B cell (primary cell): ENCODE measurements around the gene DRC1. TPM values are rescaled to one million over a fixed set of nuclear protein-coding genes. Genes with fewer than 3 reads are reported as not detected.

Experiments used
- ATAC-seq: fragments of 200-7000 bp; cut with Tn5 transposase; one replicate; pipeline ENCODE4 v1.10.0; 2021; ENCODE audit warnings: low read depth, mild to moderate bottlenecking, moderate number of reproducible peaks, moderate library complexity
- CTCF ChIA-PET: fragments of 350-600 bp; sonication (Branson Sonifier 250); formaldehyde crosslinking; loops from one replicate; lab custom pipeline; 2021; ENCODE audit warnings: antibody characterized with exemption, inconsistent platforms; lab: Charles Lee
- POLR2A ChIA-PET: fragments of 350-600 bp; sonication (Branson Sonifier 250); formaldehyde crosslinking; loops from one replicate; lab custom pipeline; 2021; ENCODE audit warnings: antibody characterized with exemption; lab: Charles Lee
- DNase-seq: peaks from one replicate; pipeline ENCODE4 v3.0.0; 2013
- H2AFZ ChIP-seq: 2 replicates; pipeline ENCODE4 v1.6.1; 2012; ENCODE audit warnings: mild to moderate bottlenecking, low read depth, low read length; ENCODE audit not compliant: insufficient read depth, poor library complexity, severe bottlenecking
- H3K27ac ChIP-seq, 2 donors: 1 replicate in 1 of 2; 2 replicates in 1 of 2; pipeline ENCODE4 v1.5.1; 2012 to 2013; ENCODE audit warnings: low read length in 2 of 2, mild to moderate bottlenecking in 2 of 2, moderate library complexity in 1 of 2
- H3K27me3 ChIP-seq, 4 experiments: fragments of 200-600 bp in 1 of 4; sonication (generic) in 1 of 4; replicated peaks in 1 of 4; 1 replicate in 2 of 4; 2 replicates in 2 of 4; pipeline versions ENCODE4 v1.6.1 to v1.7.0; 2013 to 2016; ENCODE audit warnings: low read length in 3 of 4, mild to moderate bottlenecking in 2 of 4, mixed read lengths in 1 of 4, moderate library complexity in 1 of 4; ENCODE audit not compliant: insufficient read depth in 4 of 4, control insufficient read depth in 3 of 4; ENCODE audit errors: control extremely low read depth in 1 of 4
- H3K36me3 ChIP-seq, 2 experiments: replicated peaks in 1 of 2; 1 replicate in 1 of 2; 2 replicates in 1 of 2; pipeline versions ENCODE4 v1.6.1 to v1.7.1; 2013; ENCODE audit warnings: low read length in 1 of 2; ENCODE audit not compliant: insufficient read depth in 2 of 2, control insufficient read depth in 1 of 2; ENCODE audit errors: control extremely low read depth in 1 of 2, extremely low read depth in 1 of 2
- H3K4me1 ChIP-seq, 2 donors: fragments of 200-600 bp in 1 of 2; sonication (generic) in 1 of 2; 1 replicate in 1 of 2; 2 replicates in 1 of 2; pipeline versions ENCODE4 v1.5.1 to v1.6.1; 2013 to 2017; ENCODE audit warnings: low read length in 2 of 2; ENCODE audit not compliant: control insufficient read depth in 2 of 2, insufficient read depth in 2 of 2
- H3K4me2 ChIP-seq: replicated peaks from 2 replicates; pipeline ENCODE3; 2012; ENCODE audit warnings: mild to moderate bottlenecking, low read depth, low read length; ENCODE audit not compliant: poor library complexity, severe bottlenecking
- H3K4me3 ChIP-seq, 5 experiments: fragments of 200-600 bp in 1 of 5; sonication (generic) in 1 of 5; 1 replicate in 3 of 5; 2 replicates in 2 of 5; pipeline versions ENCODE4 v1.5.1 to v1.7.0; 2011 to 2016; ENCODE audit warnings: low read length in 4 of 5, mild to moderate bottlenecking in 4 of 5, low read depth in 2 of 5, control low read depth in 1 of 5, moderate library complexity in 1 of 5; ENCODE audit not compliant: insufficient read depth in 1 of 5; ENCODE audit errors: control extremely low read depth in 1 of 5, extremely low read depth in 1 of 5
- H3K79me2 ChIP-seq: fragments of 200-600 bp; sonication (generic); one replicate; pipeline ENCODE4 v1.6.0; 2016; ENCODE audit warnings: low read length; ENCODE audit not compliant: control insufficient read depth, insufficient read depth
- H3K9ac ChIP-seq: fragments of 200-600 bp; sonication (generic); 2 replicates; pipeline ENCODE4 v1.6.1; 2017; ENCODE audit warnings: mild to moderate bottlenecking, low read length, moderate library complexity
- H3K9me3 ChIP-seq, 3 donors: one replicate each; pipeline versions ENCODE4 v1.6.1 to v1.7.1; 2013; ENCODE audit warnings: low read length in 2 of 3; ENCODE audit not compliant: control insufficient read depth in 2 of 3, insufficient read depth in 1 of 3; ENCODE audit errors: control extremely low read depth in 1 of 3
- H4K20me1 ChIP-seq: 2 replicates; pipeline ENCODE4 v1.6.0; 2012; ENCODE audit warnings: mild to moderate bottlenecking, low read length; ENCODE audit not compliant: insufficient read depth, control insufficient read depth, poor library complexity, severe bottlenecking
- H3K27ac Mint-ChIP-seq: one replicate; pipeline ENCODE4 v1.8.0; 2021; ENCODE audit warnings: mixed read lengths
- H3K27me3 Mint-ChIP-seq: one replicate; pipeline ENCODE4 v1.8.0; 2021; ENCODE audit warnings: mixed read lengths
- H3K4me1 Mint-ChIP-seq: one replicate; pipeline ENCODE4 v1.8.0; 2021; ENCODE audit warnings: mixed read lengths
- H3K4me3 Mint-ChIP-seq: one replicate; pipeline ENCODE4 v1.8.0; 2021; ENCODE audit warnings: mixed read lengths
- H3K9me3 Mint-ChIP-seq: one replicate; pipeline ENCODE4 v1.8.0; 2022; ENCODE audit warnings: mixed read lengths; ENCODE audit not compliant: insufficient read depth
- EZH2 ChIP-seq: IDR thresholded peaks from 2 replicates; pipeline ENCODE4 v1.6.1; 2012; ENCODE audit warnings: borderline replicate concordance, low read depth, mild to moderate bottlenecking, moderate library complexity, low read length; ENCODE audit not compliant: insufficient read depth, poor library complexity, severe bottlenecking
- WGBS: methylation state at CpG from one replicate; pipeline ENCODE4 v1.1.5; 2013; ENCODE audit warnings: missing lambda C conversion rate; ENCODE audit not compliant: insufficient coverage; 5-methylcytosine and 5-hydroxymethylcytosine counted together
- intact Hi-C: fragments of 100-400 bp; cut with micrococcal nuclease; formaldehyde crosslinking; loops from one replicate; pipeline ENCODE4 v1.10.0; 2022
- polyA plus RNA-seq: library from polyadenylated mRNA; depleted of rRNA; stranded (reverse); fragments of >200 nt; gene quantifications from 2 replicates; pipeline ENCODE4 v1.2.3, GENCODE V29; 2012
- total RNA-seq, 2 donors: library from RNA; stranded (reverse); fragments of 120-200 nt in 1 of 2; gene quantifications; 1 replicate in 1 of 2; 2 replicates in 1 of 2; pipeline versions ENCODE4 v1.2.3 to v1.2.4, GENCODE V29; 2013 to 2022
- TF ChIP-seq, protein P1 (sequence below): fragments of 200-600 bp; IDR thresholded peaks from one replicate; pipeline ENCODE4 v1.8.0; 2022; ENCODE audit warnings: antibody characterized with exemption, mild to moderate bottlenecking

The DRC1 gene
- total and polyA plus RNA-seq, 2 donors (not counting 1 experiment from before 2014, with no cell fraction given): not detected

DNA sequence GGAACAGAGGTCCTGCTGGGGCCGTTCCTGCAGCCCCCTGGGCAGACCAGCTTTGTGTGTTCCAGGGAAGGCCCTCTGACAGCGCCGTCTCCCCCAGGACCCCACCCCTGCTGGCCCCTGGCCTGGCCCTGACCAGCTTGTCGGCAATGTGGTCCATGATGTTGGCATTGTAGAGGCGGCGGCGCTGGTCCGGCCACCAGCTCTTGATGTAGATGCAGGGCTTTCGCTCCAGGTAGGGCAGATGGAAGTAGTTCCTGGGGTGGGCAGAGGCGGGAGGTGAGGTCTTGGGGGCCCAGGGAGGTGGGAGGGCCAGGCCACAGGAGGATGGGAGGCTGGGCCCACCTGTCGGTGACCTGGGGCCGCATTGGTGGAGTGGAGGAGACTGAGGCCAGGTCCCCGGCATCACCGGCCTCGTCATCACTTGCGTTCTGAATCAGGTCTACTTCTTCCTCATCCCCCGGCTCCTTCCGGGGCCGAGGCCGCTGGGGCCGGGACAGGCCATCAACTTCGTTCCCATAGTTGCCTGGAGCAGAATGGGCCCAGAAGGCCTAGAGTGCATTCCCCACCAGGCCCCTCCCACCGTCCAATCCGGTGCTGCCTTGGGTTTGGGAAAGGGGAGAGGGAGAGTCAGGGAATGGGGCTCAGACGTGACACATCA is 77.5 kb downstream of the DRC1 start:
- Mint-ChIP-seq H3K9me3 (no peaks in the 10 kb centered on the region), H3K27me3 (peaks cover 8% of the 10 kb centered on the region), H3K4me1 (peaks cover 3% of the 10 kb centered on the region), H3K27ac (no peak overlapping the region), H3K4me3 (no peak overlapping the region)
- Histone ChIP-seq H3K9me3 (peaks cover 0 to 3% (median 0%) of the 10 kb centered on the region in 3 donors), H3K27me3 (no peaks in the 10 kb centered on the region), H3K4me1 (no peaks in the 10 kb centered on the region), H3K79me2 (no peaks in the 10 kb centered on the region), H3K9ac (no peak overlapping the region), H3K4me3 (no peak overlapping the region), H3K27ac (no peak overlapping the region), H2AFZ (no peak overlapping the region), H4K20me1 (no peaks in the 10 kb centered on the region), H3K4me2 (no peak overlapping the region), H3K36me3 (no peaks in the 10 kb centered on the region)
- DNase-seq: no peak
- CTCF ChIA-PET: no interaction called here
- TF ChIP-seq, protein P1, sequence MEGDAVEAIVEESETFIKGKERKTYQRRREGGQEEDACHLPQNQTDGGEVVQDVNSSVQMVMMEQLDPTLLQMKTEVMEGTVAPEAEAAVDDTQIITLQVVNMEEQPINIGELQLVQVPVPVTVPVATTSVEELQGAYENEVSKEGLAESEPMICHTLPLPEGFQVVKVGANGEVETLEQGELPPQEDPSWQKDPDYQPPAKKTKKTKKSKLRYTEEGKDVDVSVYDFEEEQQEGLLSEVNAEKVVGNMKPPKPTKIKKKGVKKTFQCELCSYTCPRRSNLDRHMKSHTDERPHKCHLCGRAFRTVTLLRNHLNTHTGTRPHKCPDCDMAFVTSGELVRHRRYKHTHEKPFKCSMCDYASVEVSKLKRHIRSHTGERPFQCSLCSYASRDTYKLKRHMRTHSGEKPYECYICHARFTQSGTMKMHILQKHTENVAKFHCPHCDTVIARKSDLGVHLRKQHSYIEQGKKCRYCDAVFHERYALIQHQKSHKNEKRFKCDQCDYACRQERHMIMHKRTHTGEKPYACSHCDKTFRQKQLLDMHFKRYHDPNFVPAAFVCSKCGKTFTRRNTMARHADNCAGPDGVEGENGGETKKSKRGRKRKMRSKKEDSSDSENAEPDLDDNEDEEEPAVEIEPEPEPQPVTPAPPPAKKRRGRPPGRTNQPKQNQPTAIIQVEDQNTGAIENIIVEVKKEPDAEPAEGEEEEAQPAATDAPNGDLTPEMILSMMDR: no peak
- no peak for TF ChIP-seq EZH2
- ATAC-seq: no peak
- POLR2A ChIA-PET: no interaction called here
- intact Hi-C loops: no loop called here
- WGBS: 93% methylated on average over 23 of the region's 25 CpGs

DNA sequence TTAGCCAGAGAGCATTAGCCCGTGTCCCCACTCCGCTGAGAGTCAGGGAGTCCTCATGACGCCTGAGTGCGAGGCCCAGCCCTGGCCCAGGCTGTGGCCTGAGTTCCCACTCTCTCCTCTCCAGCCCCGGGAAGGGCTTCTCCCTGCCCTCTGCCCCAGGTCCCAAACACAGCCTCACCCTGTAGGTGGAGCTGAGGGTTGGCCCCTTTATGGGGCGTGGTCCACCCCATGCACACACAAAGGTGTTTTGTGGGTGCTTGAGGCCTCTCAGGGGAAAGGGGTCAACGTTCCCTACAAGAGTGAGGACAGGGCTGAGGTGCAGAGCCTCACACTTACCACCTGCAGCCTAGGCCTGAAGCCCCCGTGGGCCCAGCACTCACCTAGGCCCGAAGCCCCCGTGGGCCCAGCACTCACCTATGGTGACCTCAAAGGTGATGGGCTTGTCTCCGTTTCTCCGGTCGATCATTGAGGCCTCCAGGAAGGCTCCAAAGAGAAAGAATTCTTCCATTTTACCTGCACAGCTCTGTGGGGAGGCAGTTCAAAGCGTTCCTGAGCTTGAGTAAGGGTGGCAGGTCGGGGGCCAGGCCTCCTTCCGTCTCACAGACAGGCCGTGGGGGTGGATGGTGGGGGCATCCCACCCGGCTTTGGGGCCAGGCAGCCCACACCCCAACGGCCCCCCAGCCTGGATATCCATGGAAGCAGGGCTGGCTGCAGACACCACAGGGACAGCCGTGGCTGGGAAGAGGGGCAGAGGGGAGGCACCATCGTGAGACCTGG is 78.3 kb downstream of the DRC1 start:
- intact Hi-C loops: no loop called here
- no peak for ATAC-seq
- Mint-ChIP-seq H3K4me1 (peaks cover 3% of the 10 kb centered on the region), H3K4me3 (no peak overlapping the region), H3K9me3 (no peaks in the 10 kb centered on the region), H3K27me3 (peaks cover 9% of the 10 kb centered on the region), H3K27ac (no peak overlapping the region)
- no peak overlapping the region for H2AFZ ChIP-seq
- TF ChIP-seq EZH2: no peak
- TF ChIP-seq, protein P1: no peak
- no peaks in the 10 kb centered on the region for H3K36me3 ChIP-seq
- H3K4me3 ChIP-seq: no peak overlapping the region
- ChIA-PET POLR2A (no interaction called here), CTCF (no interaction called here)
- no peak overlapping the region for H3K9ac ChIP-seq
- 92% methylated on average over 18 of the region's 21 CpGs for WGBS
- H3K9me3 ChIP-seq: peaks cover 0 to 3% (median 0%) of the 10 kb centered on the region in 3 donors
- H3K4me2 ChIP-seq: no peak overlapping the region
- no peak for DNase-seq
- no peaks in the 10 kb centered on the region for H3K4me1 ChIP-seq
- H3K27me3 ChIP-seq: no peaks in the 10 kb centered on the region
- H3K79me2 ChIP-seq: no peaks in the 10 kb centered on the region
- no peaks in the 10 kb centered on the region for H4K20me1 ChIP-seq
- no peak overlapping the region for H3K27ac ChIP-seq
